Measurements from ENCODE around the gene CLSTN2.

CLSTN2 gene

DNA sequence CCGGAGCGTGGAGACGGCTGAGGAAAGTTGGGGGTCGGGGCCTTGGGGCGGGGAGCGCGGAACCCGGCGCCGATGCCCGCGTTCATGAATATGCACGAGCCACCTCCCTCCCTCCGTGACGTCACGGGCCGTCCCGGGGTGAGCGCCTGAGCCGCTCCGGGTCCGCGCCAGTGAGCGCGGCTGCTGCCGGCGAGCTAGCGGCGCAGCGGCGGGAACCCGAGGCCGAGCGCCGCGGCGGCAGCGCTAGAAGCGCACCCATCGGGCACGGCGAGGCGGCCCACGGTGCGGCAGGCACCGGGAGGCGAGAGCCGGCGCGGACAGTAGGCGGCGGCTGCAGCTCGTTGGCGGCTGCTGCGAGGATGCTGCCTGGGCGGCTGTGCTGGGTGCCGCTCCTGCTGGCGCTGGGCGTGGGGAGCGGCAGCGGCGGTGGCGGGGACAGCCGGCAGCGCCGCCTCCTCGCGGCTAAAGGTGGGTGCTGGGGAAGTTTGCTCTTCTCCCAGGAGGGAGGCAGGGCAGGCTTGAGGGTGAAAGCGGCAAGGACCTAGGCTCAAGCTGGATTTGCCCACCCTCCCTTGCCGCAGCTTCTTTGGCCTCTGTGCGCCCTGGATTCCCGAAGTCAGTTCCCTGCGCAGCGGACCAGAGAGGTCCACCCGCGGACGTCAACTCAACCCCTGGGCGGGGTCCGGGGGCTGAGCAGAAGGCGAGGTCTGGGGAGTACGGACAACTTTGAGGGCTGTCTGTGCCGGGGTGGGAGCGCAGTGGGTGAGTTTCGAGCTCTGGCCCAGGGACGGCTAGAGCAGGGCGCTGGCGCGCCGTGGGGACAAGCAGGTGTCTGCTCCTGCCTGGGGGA is at the start of gene CLSTN2:
TSS of gene CLSTN2 (plus strand) at position 170 of the 850 bp plus-strand sequence.
- DNase-seq = peak in 1 of 2 donors; percentile 1

DNA sequence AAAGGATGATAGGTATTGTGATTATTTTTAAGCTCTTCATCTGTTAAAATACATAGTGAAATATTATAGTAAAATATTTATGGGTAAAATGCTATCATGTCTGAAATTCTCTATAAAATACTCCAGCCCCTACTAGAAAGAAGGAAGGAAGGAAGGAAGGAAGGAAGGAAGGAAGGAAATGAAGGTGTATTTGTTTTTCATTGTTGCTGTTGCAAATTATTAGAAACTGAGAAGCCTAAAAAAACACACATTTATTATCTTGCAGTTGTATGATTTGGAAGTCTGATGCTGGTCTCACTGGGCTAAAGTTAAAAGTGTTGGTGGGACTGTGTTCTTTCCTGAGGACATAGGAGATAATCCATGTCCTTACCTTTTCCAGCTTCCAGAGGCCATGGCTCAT is 47.6 kb upstream of the CLSTN2 start:
- no peak for DNase-seq

DNA sequence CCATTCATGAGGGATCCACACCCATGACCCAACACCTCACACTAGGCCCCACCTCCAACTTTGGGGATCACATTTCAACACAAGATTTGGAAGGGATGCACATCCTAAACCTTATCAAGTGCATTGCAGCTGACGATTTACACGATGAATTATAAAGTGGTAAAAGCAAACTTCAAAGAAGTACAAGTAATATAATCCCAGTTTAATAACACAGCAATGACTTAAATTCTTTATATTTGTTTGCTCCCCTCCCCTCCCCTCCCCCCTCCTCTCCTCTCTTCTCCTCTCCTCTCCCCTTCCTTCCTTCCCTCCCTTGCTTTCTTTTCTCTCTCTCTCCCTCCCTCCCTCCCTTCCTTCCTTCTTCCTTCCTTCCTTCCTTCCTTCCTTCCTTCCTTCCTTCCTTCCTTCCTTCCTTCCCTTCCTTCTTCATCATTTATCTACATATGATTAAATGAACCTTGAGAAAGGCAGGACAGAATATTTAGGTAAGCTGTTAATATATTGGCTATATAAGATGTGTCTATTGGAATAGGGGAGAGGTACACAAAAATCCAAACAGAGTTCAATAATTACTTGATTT is 46.3 kb upstream of the CLSTN2 start:
- no peak for DNase-seq

DNA sequence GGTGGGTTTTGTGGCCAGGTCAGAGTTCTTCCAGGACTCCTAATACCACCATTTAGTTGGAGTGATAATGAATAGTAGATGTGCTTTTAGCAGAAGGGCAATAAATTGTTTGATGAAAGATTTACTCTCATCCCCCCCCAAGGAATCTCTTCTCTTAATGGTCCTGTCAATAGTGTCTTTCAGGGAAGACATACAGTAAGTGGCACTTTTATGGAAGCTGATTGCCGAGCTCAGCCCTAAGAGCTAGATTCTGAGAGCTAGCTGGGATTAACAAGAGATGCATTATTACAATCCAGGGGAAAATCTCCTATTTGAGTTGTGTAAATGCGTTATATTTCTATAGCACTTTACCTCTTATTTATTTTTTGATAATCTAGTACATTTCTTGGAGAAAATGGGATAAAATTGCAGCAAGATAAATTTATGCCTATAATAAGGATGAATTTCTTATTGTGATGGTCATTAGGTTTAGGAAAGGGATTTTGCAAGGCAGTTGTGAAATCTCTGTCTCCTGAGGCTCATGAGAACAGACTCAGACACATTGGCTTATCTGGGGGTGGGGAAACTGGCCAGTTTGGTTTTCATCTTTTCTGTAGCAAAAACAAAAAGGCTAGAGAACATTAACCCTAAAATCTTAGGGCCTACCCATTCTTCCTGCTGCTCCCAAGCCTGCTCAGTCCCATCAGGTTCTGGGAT is 41.6 kb upstream of the CLSTN2 start:
- DNase-seq = no peak

- no peak for DNase-seq
These were observed 40.9 kb upstream of the CLSTN2 start for GRCh38 chr3:139893963-139894642.

GRCh38 chr3:139894643-139894989 is 40.4 kb upstream of the CLSTN2 start:
- no peak for DNase-seq

DNA sequence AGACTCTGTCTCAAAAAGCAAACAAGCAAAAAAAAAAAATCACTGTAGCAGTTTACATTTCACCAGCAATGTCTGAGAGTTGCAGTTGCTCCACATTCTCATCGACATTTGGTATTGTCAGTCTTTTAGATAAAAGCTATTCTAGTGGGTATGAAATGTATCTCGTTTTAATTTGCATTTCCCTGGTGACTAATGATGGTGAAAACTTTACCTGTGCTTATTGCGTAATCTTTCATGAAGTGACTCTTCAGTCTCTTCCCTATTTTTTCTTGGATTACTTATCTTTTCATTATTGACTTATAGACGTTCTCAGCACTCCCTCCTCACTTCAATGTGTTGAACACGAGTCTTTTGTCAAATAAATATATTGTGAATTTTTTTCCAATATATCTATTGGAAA is 37.2 kb upstream of the CLSTN2 start:
- no peak for DNase-seq

DNA sequence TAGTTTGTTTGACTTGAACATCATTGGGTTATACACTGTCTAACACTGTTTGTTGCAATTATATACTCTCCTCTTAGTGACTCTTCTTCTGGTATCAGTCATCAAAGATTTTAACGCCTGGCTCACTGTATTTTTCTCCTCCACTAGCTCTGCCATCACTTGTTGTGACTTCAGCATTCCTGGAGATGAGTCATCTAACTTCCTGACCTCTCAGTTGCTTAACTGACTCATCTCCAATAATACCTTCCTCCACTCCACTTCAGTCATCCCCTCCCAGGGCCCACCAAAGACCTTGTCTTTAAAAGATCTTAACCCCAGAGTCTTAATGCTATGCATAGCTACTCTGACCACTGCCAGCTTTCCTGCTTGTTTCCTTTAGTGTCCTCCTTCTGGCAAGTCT is 28.6 kb upstream of the CLSTN2 start:
- DNase-seq = no peak

DNA sequence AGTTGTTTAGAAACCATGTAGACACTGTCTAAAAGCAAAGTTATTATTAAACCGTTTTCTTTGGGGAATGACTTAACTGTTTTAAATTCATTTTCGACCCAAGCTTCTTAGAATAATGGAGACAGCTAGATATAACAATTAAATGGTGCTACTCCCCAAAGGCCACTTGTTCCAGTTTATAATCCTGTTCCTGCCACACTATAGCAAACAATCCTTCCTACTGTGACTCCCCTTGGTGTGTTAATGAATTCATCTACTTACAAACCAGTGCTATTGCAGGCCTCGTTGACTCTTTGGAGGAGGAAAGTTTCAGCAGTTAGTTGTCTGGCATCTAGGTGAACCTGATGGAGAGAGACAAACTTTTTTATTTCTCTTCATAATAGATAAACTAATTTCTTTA is 25.2 kb upstream of the CLSTN2 start:
- no peak for DNase-seq

DNA sequence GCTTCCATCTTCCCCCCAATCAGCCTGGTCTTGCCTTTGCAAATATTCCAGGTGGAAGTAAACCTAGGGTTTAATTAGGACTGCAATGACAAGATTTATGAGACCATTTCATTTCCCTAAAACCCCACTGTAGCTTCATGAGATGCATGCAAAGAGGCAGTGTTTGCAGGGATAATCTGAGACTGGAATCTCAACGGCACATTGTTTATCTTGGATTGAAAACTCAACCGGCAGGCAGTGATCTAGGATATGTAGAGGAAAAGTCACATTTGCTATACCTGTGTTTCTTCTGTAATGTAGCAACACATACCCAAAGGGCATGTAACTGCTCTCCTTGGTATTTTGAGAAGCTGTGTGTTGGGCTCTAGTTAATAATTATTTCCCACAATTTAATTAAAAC is 18.7 kb upstream of the CLSTN2 start:
- DNase-seq = no peak

DNA sequence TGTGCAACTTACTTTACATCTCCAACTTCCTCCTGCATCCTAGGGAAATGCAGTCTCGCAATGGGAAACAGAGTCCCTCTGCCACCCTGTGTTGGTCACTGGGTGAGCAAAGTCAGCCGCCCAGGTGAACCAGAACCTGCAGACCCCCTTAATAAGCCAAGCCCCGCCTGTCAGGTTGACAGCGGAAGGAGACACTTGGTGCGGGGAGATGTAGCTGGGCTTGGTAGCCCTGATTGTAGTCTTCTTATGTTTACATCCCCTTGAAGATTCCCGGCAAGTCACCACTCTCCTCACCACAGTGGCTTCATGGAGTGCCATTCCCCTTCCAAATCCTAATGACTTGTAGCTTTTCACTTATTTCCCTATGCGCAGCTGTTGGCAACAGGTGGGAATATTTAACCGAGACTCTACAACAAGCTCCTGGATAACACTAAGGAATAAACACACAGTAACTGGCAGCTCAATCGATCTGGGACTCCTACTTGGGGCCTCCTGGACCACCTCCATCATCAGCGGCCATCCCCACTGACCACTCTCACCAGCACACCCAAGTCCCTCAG is 17.7 kb upstream of the CLSTN2 start:
- DNase-seq = no peak

DNA sequence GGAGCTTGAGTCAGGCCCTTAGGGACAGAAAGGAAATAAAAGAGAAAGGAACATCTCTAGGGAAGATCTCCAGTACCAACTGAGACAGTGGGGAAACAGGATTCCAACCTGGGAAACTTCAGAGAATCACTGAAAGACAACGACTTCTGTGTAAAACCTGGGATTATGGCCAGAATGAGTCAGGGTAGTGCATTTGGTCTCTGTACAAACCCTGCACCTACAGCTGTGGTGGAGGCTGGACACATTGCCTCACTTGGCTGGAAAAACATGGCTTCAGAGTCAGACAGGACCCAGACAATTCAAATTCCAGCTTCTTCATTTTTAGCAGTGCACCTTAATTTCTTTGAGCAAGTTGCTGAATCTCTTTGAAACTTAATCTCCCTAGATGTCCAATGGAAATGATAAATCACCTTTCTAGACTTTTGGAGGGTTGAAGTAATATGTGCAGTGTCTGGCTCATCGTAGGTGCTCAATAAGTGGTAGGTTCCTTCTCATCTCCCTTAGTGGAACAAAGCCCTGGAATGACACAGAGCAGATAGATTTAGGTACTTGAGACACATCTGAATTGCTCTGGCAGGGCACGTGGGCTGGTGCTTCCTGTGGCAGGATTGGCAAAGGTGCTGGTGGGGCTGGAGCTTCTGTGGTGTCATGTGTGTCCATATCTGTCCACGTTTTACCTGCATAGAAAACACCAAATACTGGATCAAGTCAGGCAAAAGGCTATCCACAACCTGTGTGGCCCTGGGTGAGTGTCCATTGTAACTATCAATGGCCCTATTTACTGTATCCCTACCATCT is 6.1 kb upstream of the CLSTN2 start:
- no peak for DNase-seq

- no peak for DNase-seq
These were observed 4.8 kb upstream of the CLSTN2 start for GRCh38 chr3:139930211-139930610.

- no peak for DNase-seq
These were observed 1.2 kb upstream of the CLSTN2 start for GRCh38 chr3:139933766-139934165.

- DNase-seq = no peak
These were observed 371 bp upstream of the CLSTN2 start for GRCh38 chr3:139934613-139935015.

- DNase-seq = no peak
These were observed 1.2 kb downstream of the CLSTN2 start for GRCh38 chr3:139935866-139936817.

- peak; percentile 43 to 69 for DNase-seq
These were observed 2.8 kb downstream of the CLSTN2 start for GRCh38 chr3:139937674-139938279.

DNA sequence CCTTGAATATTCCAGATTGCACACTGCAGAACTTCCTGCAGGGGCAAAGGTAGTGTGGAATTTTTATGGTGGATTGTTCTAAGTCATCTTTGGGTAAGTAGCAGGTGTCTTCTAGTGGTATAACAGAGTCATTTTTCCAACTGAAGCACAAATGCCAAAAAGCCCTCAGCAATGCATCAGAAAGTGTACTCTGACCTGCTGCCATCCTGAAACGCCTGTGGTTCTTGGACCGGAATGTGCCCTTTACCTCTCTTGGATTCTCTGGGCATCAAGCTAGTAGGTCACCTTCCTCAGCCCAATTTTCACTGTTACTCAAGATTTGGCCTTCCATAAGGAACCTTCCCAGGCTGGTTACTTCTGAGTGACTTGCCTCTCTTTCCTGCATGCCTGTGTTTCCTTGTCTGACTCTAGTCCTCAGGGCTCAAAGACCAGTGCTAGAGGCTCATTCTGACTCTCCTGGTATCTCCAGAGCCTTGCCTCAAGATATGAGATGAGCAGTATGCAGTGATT is 4.8 kb downstream of the CLSTN2 start:
- DNase-seq = no peak

DNA sequence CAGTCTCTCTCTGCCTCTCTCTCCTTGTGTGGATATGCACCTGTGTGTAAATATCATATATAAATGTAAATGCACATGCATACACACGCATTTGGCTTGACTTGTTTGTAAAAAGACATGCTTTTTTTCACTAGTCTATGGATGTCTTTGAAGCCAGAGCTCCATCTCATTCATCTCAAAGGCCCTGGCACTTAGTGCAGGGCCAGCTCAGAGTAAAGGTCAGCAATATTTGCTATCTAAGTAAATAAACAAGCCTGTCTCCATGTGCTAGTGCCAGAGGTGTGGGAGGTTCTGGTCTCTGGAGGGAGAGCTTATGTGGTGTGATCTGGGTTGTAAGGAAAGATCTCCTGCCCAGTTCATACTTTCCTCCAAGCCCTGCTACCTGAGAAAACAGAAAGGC is 5.6 kb downstream of the CLSTN2 start:
- no peak for DNase-seq

GRCh38 chr3:139941580-139941979 is 6.6 kb downstream of the CLSTN2 start:
- no peak for DNase-seq
